ENCODE data around the gene ECPAS.
"Not testable (repeated sequence)": the region's sequence is repeated elsewhere in the genome, so short reads cannot be mapped to it uniquely, and the experiment has no call there.

ECPAS gene

DNA sequence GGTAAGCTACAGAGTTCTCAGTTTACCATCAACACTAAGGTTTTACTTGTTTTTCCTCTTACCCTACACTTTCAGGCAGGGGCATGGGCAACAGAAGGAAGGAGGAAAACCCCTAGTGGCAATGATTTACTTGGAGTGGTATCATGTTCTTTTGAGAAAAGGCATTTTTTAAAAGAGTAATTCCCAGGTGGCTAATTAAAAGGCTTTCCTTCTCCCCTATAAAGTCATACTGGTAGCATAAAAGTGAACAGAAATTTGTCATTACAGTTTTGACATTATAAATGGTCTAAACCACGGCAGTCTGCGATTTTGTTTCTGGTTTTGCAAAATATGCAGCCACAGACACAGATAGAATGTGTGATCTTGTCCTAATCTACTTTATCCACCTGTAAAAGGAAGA lies 123.3 kb downstream of the ECPAS start:
- Histone ChIP-seq H3K36me3 (peaks cover 23% of the 10 kb centered on the region), H3K9me3 (no peaks in the 10 kb centered on the region), H3K4me1 (peaks cover 9% of the 10 kb centered on the region; the same call in 1 of the 2 replicates), H3K27me3 (no peaks in the 10 kb centered on the region), H3K4me3 (ENCODE audit: low read depth, low read length) (no peak overlapping the region)
- no peak for DNase-seq
- TF ChIP-seq CTCF (IDR thresholded peaks at IDR 0.05; ENCODE audit: low read depth, low read length) = no peak

DNA sequence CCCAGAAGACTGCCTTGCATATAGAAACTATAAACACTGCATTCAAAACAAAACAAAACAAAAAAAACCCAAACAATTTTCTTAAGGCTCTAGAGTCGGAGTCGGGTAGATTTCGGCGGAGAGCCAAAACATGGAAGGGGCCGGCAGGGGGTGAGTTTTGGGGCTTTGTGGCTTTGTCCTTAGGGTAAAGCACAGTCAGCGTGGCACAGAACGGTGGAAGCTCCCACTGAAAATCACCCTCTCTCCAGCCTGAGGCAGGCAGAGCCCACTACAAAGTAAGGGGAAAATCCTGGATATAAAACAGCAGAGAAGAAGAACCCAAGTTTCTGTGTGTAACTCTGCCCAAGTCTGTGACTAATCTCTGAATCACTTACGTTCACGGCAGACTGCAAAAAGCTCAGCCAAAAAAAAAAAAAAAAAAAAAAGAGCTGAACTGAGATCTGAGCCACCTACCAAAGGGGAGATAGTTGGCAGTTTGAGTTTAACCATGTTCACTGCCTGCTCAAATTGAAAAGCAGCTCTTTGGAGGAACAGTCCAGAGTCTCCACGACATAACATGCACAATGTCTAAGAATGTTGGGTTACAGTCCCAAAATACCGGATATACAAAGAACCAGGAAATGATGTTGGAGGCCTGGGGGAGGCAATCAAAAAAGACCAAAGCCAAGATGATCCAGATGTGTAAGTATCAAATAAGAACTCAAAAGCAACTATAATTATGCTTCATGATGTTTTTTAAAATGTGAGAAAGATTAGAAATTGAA lies 127.5 kb downstream of the ECPAS start:
- no peak for DNase-seq
- TF ChIP-seq CTCF (IDR thresholded peaks at IDR 0.05; ENCODE audit: low read depth, low read length) = no peak
- Histone ChIP-seq H3K9me3 (no peaks in the 10 kb centered on the region), H3K27me3 (no peaks in the 10 kb centered on the region), H3K36me3 (peaks cover 4% of the 10 kb centered on the region), H3K4me3 (ENCODE audit: low read depth, low read length) (no peak overlapping the region), H3K4me1 (no peaks in the 10 kb centered on the region)

DNA sequence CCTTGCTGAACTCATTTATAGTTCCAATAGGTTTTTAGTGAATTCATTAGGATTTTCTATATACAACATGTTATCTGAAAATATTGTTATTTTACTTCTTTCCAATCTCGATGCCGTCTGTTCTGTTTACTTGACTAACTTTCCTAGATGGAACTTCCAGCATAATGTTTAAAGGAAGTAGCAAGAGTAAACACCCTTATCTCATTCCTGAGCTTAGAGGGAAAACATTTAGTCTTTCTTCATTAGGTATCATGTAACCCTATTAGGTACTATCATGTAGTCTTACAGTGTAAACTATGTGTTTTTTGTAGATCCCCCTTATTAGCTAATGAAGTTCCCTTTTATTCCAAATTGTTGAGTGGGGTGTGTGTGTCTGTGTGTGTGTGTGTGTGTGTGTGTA lies 131.6 kb downstream of the ECPAS start:
- no peaks in the 10 kb centered on the region for H3K4me1 ChIP-seq
- no peak for DNase-seq
- no peak for TF ChIP-seq CTCF (IDR thresholded peaks at IDR 0.05; ENCODE audit: low read depth, low read length)
- H3K4me3 ChIP-seq (ENCODE audit: low read depth, low read length) = no peak overlapping the region
- no peaks in the 10 kb centered on the region for H3K27me3 ChIP-seq
- no peaks in the 10 kb centered on the region for H3K9me3 ChIP-seq
- no peaks in the 10 kb centered on the region for H3K36me3 ChIP-seq

- no peak for DNase-seq
- no peaks in the 10 kb centered on the region for H3K36me3 ChIP-seq
Observed at GRCh38 chr9:111350556-111350955, 133.6 kb downstream of the ECPAS start.

DNA sequence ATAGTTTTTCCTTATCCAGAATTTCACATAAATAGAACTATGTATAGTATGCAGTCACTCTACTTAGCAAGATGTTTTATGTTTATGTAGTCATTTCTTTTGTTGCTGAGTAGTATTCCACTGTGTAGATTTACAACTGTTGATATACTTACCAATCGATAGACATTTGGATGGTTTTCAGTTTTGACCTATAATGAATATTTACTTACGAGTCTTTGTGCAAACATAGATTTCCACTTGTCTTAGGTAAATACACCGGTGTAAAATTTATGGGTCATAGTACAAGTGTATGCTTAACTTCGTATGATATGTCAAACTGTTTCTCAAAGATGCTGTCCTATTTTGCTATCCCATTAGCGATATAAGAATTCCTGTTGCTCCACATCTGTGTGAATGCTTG lies 134.4 kb downstream of the ECPAS start:
- H3K4me3 ChIP-seq (ENCODE audit: low read depth, low read length) = no peak overlapping the region
- no peaks in the 10 kb centered on the region for H3K4me1 ChIP-seq
- no peaks in the 10 kb centered on the region for H3K9me3 ChIP-seq
- H3K36me3 ChIP-seq = no peaks in the 10 kb centered on the region
- no peak for TF ChIP-seq CTCF (IDR thresholded peaks at IDR 0.05; ENCODE audit: low read depth, low read length)
- H3K27me3 ChIP-seq = no peaks in the 10 kb centered on the region
- no peak for DNase-seq

More at GRCh38 chr9:111350556-111350955, 133.6 kb downstream of the ECPAS start:
- no peak for TF ChIP-seq CTCF (IDR thresholded peaks at IDR 0.05; ENCODE audit: low read depth, low read length)
- no peaks in the 10 kb centered on the region for H3K9me3 ChIP-seq
- H3K4me3 ChIP-seq (ENCODE audit: low read depth, low read length) = no peak overlapping the region
- H3K27me3 ChIP-seq = no peaks in the 10 kb centered on the region
- H3K4me1 ChIP-seq = no peaks in the 10 kb centered on the region

GRCh38 chr9:111348821-111349271 lies 135.3 kb downstream of the ECPAS start:
- no peak for DNase-seq
- Histone ChIP-seq H3K27me3 (no peaks in the 10 kb centered on the region), H3K4me3 (ENCODE audit: low read depth, low read length) (no peak overlapping the region), H3K36me3 (no peaks in the 10 kb centered on the region), H3K4me1 (no peaks in the 10 kb centered on the region), H3K9me3 (no peaks in the 10 kb centered on the region; the same call in 1 of the 2 replicates)
- no peak for TF ChIP-seq CTCF (IDR thresholded peaks at IDR 0.05; ENCODE audit: low read depth, low read length)

DNA sequence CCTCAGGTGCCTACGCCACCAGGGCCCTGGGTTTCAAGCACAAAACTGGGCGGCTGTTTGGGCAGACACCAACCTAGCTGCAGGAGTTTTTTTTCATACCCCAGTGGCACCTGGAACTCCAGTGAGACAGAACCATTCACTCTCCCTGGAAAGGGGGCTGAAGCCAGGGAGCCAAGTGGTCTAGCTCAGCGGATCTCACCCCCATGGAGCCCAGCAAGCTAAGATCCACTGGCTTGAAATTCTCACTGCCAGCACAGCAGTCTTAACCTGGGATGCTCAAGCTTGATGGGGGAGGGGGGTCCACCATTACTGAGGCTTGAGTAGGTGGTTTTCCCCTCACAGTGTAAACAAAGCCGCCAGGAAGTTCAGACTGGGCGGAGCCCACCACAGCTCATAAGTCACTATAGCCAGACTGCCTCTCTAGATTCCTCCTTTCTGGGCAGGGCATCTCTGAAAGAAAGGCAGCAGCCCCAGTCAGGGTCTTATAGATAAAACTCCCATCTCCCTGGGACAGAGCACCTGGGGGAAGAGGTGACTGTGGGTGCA lies 149.8 kb downstream of the ECPAS start:
- H3K27me3 ChIP-seq; H3K4me3 ChIP-seq (ENCODE audit: low read depth, low read length); DNase-seq; H3K9me3 ChIP-seq; H3K4me1 ChIP-seq; H3K36me3 ChIP-seq: not testable (repeated sequence)

Data from BE2C (cell line).